Thyroid gland (tissue), 4 donors: ENCODE measurements around the gene IER3. TPM values are rescaled to one million over a fixed set of nuclear protein-coding genes. Genes with fewer than 3 reads are reported as not detected.
A peak's percentile ranks its signal among the peaks of the same experiment; 100 is the strongest.

Experiments
- DNase-seq, 2 donors: peaks; one replicate each; pipeline ENCODE4 v3.0.0-alpha.2; 2019
- H3K27ac ChIP-seq, 3 donors: fragments of 200-600 bp; sonication (generic); 1 replicate in 2 of 3; 2 replicates in 1 of 3; pipeline ENCODE4 v1.5.1; 2016 to 2019; ENCODE audit warnings: mild to moderate bottlenecking in 1 of 3, moderate library complexity in 1 of 3
- H3K27me3 ChIP-seq: fragments of 200-600 bp; sonication (generic); one replicate; pipeline ENCODE4 v1.5.1; 2019
- H3K36me3 ChIP-seq, 2 donors: fragments of 200-600 bp; sonication (generic); one replicate each; pipeline ENCODE4 v1.5.1; 2016 to 2019
- H3K4me1 ChIP-seq, 2 donors: fragments of 200-600 bp; sonication (generic); one replicate each; pipeline ENCODE4 v1.5.1; 2017 to 2019
- H3K4me3 ChIP-seq, 3 donors: fragments of 200-600 bp; sonication (generic); replicated peaks in 1 of 3; 1 replicate in 2 of 3; 2 replicates in 1 of 3; pipeline ENCODE4 v1.5.1; 2016; ENCODE audit warnings: mild to moderate bottlenecking in 1 of 3
- H3K9me3 ChIP-seq: fragments of 200-600 bp; sonication (generic); one replicate; pipeline ENCODE4 v1.5.1; 2017
- CTCF ChIP-seq, 6 experiments: fragments of 200-600 bp in 3 of 6; fragments of 450-650 bp in 3 of 6; sonication (generic) in 3 of 6; IDR thresholded peaks; one replicate each; pipeline ENCODE4 v1.5.1; 2016 to 2019; ENCODE audit warnings: antibody characterized with exemption in 6 of 6, mild to moderate bottlenecking in 2 of 6, inconsistent platforms in 1 of 6, moderate library complexity in 1 of 6
- POLR2A ChIP-seq, 2 donors: fragments of 450-650 bp; IDR thresholded peaks; one replicate each; pipeline ENCODE4 v1.6.1; 2017; ENCODE audit warnings: antibody characterized with exemption in 2 of 2, mild to moderate bottlenecking in 2 of 2, moderate library complexity in 1 of 2
- WGBS, 2 donors: methylation state at CpG; one replicate each; pipeline ENCODE4 v1.1.5; 2017; 5-methylcytosine and 5-hydroxymethylcytosine counted together
- intact Hi-C: fragments of 100-400 bp; cut with DNase I; formaldehyde crosslinking; loops from one replicate; pipeline ENCODE4 v1.15.1; 2023
- total RNA-seq, 4 donors: library from RNA; depleted of rRNA; stranded (reverse); fragments of >200 nt; gene quantifications; one replicate each; pipeline ENCODE4 v1.2.3, GENCODE V29; 2016

IER3 gene
- total RNA-seq, 4 donors from 2014 or later = 9.3 to 19.1 (median 13.6) TPM

- intact Hi-C loops = no loop called here
- peak overlapping the region in 2 of 3 donors; percentile 44 to 75 for H3K27ac ChIP-seq
Observed at GRCh38 chr6:30750379-30750668, 6.0 kb upstream of the IER3 start.

GRCh38 chr6:30749554-30750378, 5.4 kb upstream of the IER3 start:
- H3K27ac ChIP-seq = peak overlapping the region; percentile 44 to 75 (median 56)
- TF ChIP-seq CTCF (IDR thresholded peaks at IDR 0.05) = peak in 1 of 6 experiments; percentile 8
- TF ChIP-seq POLR2A (IDR thresholded peaks at IDR 0.05) = no peak
- no peak overlapping the region for H3K4me3 ChIP-seq
- 58 to 66% methylated on average over 12 of the region's 12 CpGs for WGBS, 2 donors
- DNase-seq = peak; percentile 68 to 69
- intact Hi-C loops = loop anchor here (10.0 kb wide), 3 partner anchors 75 to 335 kb away; partner anchors contain the start of gene DDR1
- H3K4me1 ChIP-seq = peaks cover 17 to 33% of the 10 kb centered on the region in 2 donors
- no peaks in the 10 kb centered on the region for H3K9me3 ChIP-seq
- no peaks in the 10 kb centered on the region for H3K36me3 ChIP-seq
- H3K27me3 ChIP-seq = no peaks in the 10 kb centered on the region

More at GRCh38 chr6:30750379-30750668, 6.0 kb upstream of the IER3 start:
- no peak for DNase-seq
- Histone ChIP-seq H3K4me3 (no peak overlapping the region), H3K36me3 (no peaks in the 10 kb centered on the region), H3K27me3 (no peaks in the 10 kb centered on the region), H3K9me3 (no peaks in the 10 kb centered on the region), H3K4me1 (peaks cover 14 to 31% of the 10 kb centered on the region in 2 donors)
- TF ChIP-seq CTCF (IDR thresholded peaks at IDR 0.05) = no peak
- TF ChIP-seq POLR2A (IDR thresholded peaks at IDR 0.05) = no peak

- no peaks in the 10 kb centered on the region for H3K27me3 ChIP-seq
- H3K27ac ChIP-seq = peak overlapping the region; percentile 44 to 75 (median 56)
- H3K36me3 ChIP-seq = no peaks in the 10 kb centered on the region
- H3K9me3 ChIP-seq = no peaks in the 10 kb centered on the region
- 85 to 88% methylated on average over 8 of the region's 8 CpGs for WGBS, 2 donors
- peaks cover 18 to 36% of the 10 kb centered on the region in 2 donors for H3K4me1 ChIP-seq
- H3K4me3 ChIP-seq = no peak overlapping the region
- intact Hi-C loops = loop anchor here (10.0 kb wide), 3 partner anchors 76 to 336 kb away; partner anchors contain the start of gene DDR1
- TF ChIP-seq POLR2A (IDR thresholded peaks at IDR 0.05) (no peak), CTCF (IDR thresholded peaks at IDR 0.05) (no peak)
- DNase-seq = no peak
Observed at GRCh38 chr6:30748851-30749540, 4.6 kb upstream of the IER3 start.

- Histone ChIP-seq H3K27me3 (no peaks in the 10 kb centered on the region), H3K9me3 (no peaks in the 10 kb centered on the region), H3K4me3 (no peak overlapping the region), H3K27ac (peak overlapping the region in 1 of 3 donors; percentile 38), H3K4me1 (peaks cover 18 to 35% of the 10 kb centered on the region in 2 donors), H3K36me3 (no peaks in the 10 kb centered on the region)
- intact Hi-C loops = loop anchor here (10.0 kb wide), 3 partner anchors 77 to 337 kb away; partner anchors contain the start of gene DDR1
- DNase-seq = no peak
- WGBS, 2 donors = 85% methylated on average over 6 of the region's 6 CpGs
- TF ChIP-seq CTCF (IDR thresholded peaks at IDR 0.05) (no peak), POLR2A (IDR thresholded peaks at IDR 0.05) (no peak)
Observed at GRCh38 chr6:30747902-30748769, 3.8 kb upstream of the IER3 start.
